Hepatocyte (in vitro differentiated cells): ENCODE data around the gene STOML2.

Experiments
- CTCF ChIP-seq: fragments of 200-600 bp; sonication (generic); IDR thresholded peaks from 2 replicates; pipeline ENCODE4 v1.5.1; 2016; ENCODE audit warnings: antibody characterized with exemption, mild to moderate bottlenecking; ENCODE audit not compliant: poor library complexity
- EZH2phosphoT487 ChIP-seq: fragments of 200-600 bp; sonication (generic); IDR thresholded peaks from one replicate; pipeline ENCODE4 v1.6.1; 2018; ENCODE audit warnings: antibody characterized with exemption, mild to moderate bottlenecking, low read depth, moderate library complexity; ENCODE audit not compliant: unreplicated experiment, severe bottlenecking

GRCh38 chr9:35134920-35135319 lies 32.0 kb upstream of the STOML2 start:
- no peak for TF ChIP-seq CTCF
- TF ChIP-seq EZH2phosphoT487, result no peak
